ENCODE measurements around the gene CUL7. TPM values are rescaled to one million over a fixed set of nuclear protein-coding genes. Genes with fewer than 3 reads are reported as not detected.

CUL7 gene
- total RNA-seq, 1 experiment from 2014 or later: 34.1 TPM

- no peak for TF ChIP-seq EGR1 (IDR thresholded peaks at IDR 0.05; ENCODE audit: low read depth)
- TF ChIP-seq EZH2 (IDR thresholded peaks at IDR 0.05): no peak
- no peak for TF ChIP-seq ZFX (IDR thresholded peaks at IDR 0.05)
- TF ChIP-seq SIN3A (IDR thresholded peaks at IDR 0.05; ENCODE audit: low read depth): no peak
- TF ChIP-seq CEBPB (IDR thresholded peaks at IDR 0.05; ENCODE audit: low read depth): no peak
- TF ChIP-seq ATF3 (IDR thresholded peaks at IDR 0.05): no peak
- DNase-seq (ENCODE audit: low read depth, low spot score): no peak
- H3K4me1 ChIP-seq (ENCODE audit: control insufficient read depth in 1 of 2, insufficient read depth in 2 of 2, low read length in 2 of 2): peaks cover 24 to 73% of the 10 kb centered on the region in 2 experiments
- no peaks in the 10 kb centered on the region; the same call in 1 of the 2 replicates for H4K20me1 ChIP-seq (ENCODE audit: insufficient read depth)
- RAD21 ChIA-PET (ENCODE audit: low non-redundant PET in 1 of 2, low total read pairs in 2 of 2, uncharacterized antibody in 2 of 2, unreplicated experiment in 2 of 2): no interaction called here
- H3K27ac ChIP-seq (ENCODE audit: low read depth, low read length): peak overlapping the region; percentile 56
- H3K4me3 ChIP-seq (replicated peaks in 1 of 2; ENCODE audit: low read depth in 1 of 2, low read length in 2 of 2): no peak overlapping the region
- peak; percentile 26 for ATAC-seq
- CTCF ChIA-PET: no interaction called here
- no peaks in the 10 kb centered on the region for H3K9me2 ChIP-seq (ENCODE audit: insufficient read depth)
- peaks cover 86% of the 10 kb centered on the region for H3K79me2 ChIP-seq (ENCODE audit: insufficient read depth, low read length)
- POLR2A ChIA-PET: interaction anchor here (2.5 kb wide), 1 partner anchor 14 kb away, joined by 8 read pairs; the partner anchor contains the start of gene PTK7
- no TSS peak for BruUV-seq (replicated peaks)
- H3K9me3 ChIP-seq (ENCODE audit: control insufficient read depth in 1 of 2, insufficient read depth in 1 of 2, low read depth in 1 of 2, low read length in 2 of 2): no peaks in the 10 kb centered on the region
- H3K36me3 ChIP-seq (ENCODE audit: control insufficient read depth in 1 of 2, insufficient read depth in 2 of 2, low read length in 2 of 2): no peaks in the 10 kb centered on the region
- intact Hi-C loops (cut with micrococcal nuclease): no loop called here
- no peaks in the 10 kb centered on the region for H3K27me3 ChIP-seq (ENCODE audit: insufficient read depth, low read length)
- no peak overlapping the region for H2AFZ ChIP-seq (ENCODE audit: low read depth, low read length, poor library complexity, severe bottlenecking)
- H3K9ac ChIP-seq (ENCODE audit: low read length): 0 out of 2 replicates have a peak overlapping the region, but pooled peaks have one; percentile 7
- peak overlapping the region; percentile 13 for H3K4me2 ChIP-seq (ENCODE audit: low read length)
Observed at GRCh38 chr6:43089874-43090558, 36.4 kb upstream of the CUL7 start.

GRCh38 chr6:43089467-43089866 lies 35.8 kb upstream of the CUL7 start:
- H3K4me2 ChIP-seq (ENCODE audit: low read length): peak overlapping the region; percentile 13; the same call in 1 of the 2 replicates
- no TSS peak for BruUV-seq (replicated peaks)
- TF ChIP-seq EZH2 (IDR thresholded peaks at IDR 0.05) (no peak), CBX3 (IDR thresholded peaks at IDR 0.05; ENCODE audit: low read depth) (no peak), YY1 (IDR thresholded peaks at IDR 0.05; ENCODE audit: extremely low read depth, insufficient replicate concordance, low read depth, low read length) (no peak), ZFX (IDR thresholded peaks at IDR 0.05) (no peak), ZBTB33 (IDR thresholded peaks at IDR 0.05; ENCODE audit: extremely low read depth, insufficient replicate concordance, low read length) (no peak), ATF3 (IDR thresholded peaks at IDR 0.05) (no peak), TCF7L2 (IDR thresholded peaks at IDR 0.05; ENCODE audit: borderline replicate concordance, extremely low read depth, insufficient read depth, insufficient read length) (no peak), ZNF274 (IDR thresholded peaks at IDR 0.05; ENCODE audit: low read depth, low read length) (no peak), SP1 (IDR thresholded peaks at IDR 0.05; ENCODE audit: low read depth) (no peak), REST (IDR thresholded peaks at IDR 0.05; ENCODE audit: low read depth) (no peak)

More at GRCh38 chr6:43089467-43089866, 35.8 kb upstream of the CUL7 start:
- no peaks in the 10 kb centered on the region for H3K9me2 ChIP-seq (ENCODE audit: insufficient read depth)
- no peaks in the 10 kb centered on the region for H3K36me3 ChIP-seq (ENCODE audit: control insufficient read depth in 1 of 2, insufficient read depth in 2 of 2, low read length in 2 of 2)
- no peak overlapping the region for H3K4me3 ChIP-seq (replicated peaks in 1 of 2; ENCODE audit: low read depth in 1 of 2, low read length in 2 of 2)
- no peak overlapping the region for H2AFZ ChIP-seq (ENCODE audit: low read depth, low read length, poor library complexity, severe bottlenecking)
- RAD21 ChIA-PET (ENCODE audit: low non-redundant PET in 1 of 2, low total read pairs in 2 of 2, uncharacterized antibody in 2 of 2, unreplicated experiment in 2 of 2): no interaction called here
- no peaks in the 10 kb centered on the region for H3K9me3 ChIP-seq (ENCODE audit: control insufficient read depth in 1 of 2, insufficient read depth in 1 of 2, low read depth in 1 of 2, low read length in 2 of 2)
- POLR2A ChIA-PET: interaction anchor here (2.5 kb wide), 1 partner anchor 13 kb away, joined by 8 read pairs; the partner anchor contains the start of gene PTK7
- no peaks in the 10 kb centered on the region for H3K27me3 ChIP-seq (ENCODE audit: insufficient read depth, low read length)
- ATAC-seq: no peak
- no peaks in the 10 kb centered on the region; the same call in 1 of the 2 replicates for H4K20me1 ChIP-seq (ENCODE audit: insufficient read depth)
- H3K79me2 ChIP-seq (ENCODE audit: insufficient read depth, low read length): peaks cover 91% of the 10 kb centered on the region
- H3K27ac ChIP-seq (ENCODE audit: low read depth, low read length): peak overlapping the region; percentile 56
- intact Hi-C loops (cut with micrococcal nuclease): no loop called here
- DNase-seq (ENCODE audit: low read depth, low spot score): no peak
- peaks cover 24 to 73% of the 10 kb centered on the region in 2 experiments for H3K4me1 ChIP-seq (ENCODE audit: control insufficient read depth in 1 of 2, insufficient read depth in 2 of 2, low read length in 2 of 2)
- CTCF ChIA-PET: no interaction called here
- 0 out of 2 replicates have a peak overlapping the region, but pooled peaks have one; percentile 7 for H3K9ac ChIP-seq (ENCODE audit: low read length)

Data from HCT116 (cell line).